Stimulated activated CD4-positive, alpha-beta T cell treated with anti-CD3 and anti-CD28 coated beads, Interleukin-12 subunit alpha, Interleukin-12 subunit beta, amount 100 ng/mL, for 48 hours (primary cell): ENCODE measurements around the gene FLACC1.

Experiments
- DNase-seq, 3 donors: peaks; one replicate each; pipeline ENCODE4 v3.0.0-alpha.2; 2020; ENCODE audit warnings: low read depth in 2 of 3, low spot score in 1 of 3

The FLACC1 gene

DNA sequence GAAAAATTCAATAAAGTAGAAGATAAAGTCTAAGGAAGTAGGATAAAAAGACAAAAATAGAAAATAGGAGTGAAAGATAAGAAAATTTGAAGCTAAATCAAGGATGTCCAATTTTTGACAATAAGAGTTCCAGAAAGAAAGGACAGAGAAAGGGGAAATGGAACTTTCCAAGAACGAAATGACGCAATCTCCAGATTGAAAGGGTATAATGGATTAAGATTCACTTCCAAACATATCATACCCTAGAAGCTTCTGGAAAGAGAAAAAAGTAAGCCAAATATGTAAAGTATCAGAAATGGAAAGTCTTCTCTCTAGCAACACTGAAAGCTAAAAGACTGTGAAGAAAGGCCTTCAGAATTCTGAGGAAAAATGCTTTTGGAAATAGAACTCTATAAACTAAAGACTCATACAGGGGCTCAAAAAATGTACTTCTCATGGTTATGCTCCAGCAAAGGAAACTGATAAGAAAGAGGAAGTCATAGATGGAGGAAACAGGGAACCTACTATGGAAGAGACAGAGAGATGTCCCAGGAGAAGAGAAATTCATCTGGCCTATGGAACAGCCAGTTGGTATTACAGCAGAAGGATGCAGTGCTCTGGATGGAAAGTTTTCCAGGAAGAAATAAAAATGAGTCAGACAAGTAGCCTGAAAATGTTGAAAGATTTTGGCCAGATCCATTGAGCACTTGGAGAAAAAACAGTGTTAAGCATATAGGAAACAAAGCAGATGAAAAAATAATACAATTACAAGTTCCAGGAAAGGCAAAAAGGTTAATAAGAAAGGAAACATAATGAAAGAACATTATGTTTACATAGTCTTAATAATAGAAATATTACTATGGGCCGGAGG is 76.7 kb downstream of the FLACC1 start:
- no peak for DNase-seq

DNA sequence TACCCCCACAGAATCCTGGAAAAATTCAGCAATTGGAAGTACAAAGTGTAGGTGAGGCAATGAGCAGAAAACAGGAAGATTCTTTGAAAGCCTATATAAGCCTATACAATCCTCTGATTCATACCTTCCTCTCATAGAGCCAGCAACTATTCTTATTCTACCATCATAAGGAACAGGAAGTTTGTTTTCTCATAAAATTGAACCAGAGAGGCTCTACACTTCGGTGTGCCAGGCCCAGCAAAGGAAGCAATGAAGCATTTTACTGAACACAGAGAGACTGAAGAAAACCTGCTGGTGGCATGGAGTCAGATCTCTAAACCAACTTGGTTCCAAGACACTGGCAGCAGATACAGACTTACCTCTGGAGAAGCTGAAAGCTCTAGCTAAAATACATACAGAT is 78.1 kb downstream of the FLACC1 start:
- no peak for DNase-seq

DNA sequence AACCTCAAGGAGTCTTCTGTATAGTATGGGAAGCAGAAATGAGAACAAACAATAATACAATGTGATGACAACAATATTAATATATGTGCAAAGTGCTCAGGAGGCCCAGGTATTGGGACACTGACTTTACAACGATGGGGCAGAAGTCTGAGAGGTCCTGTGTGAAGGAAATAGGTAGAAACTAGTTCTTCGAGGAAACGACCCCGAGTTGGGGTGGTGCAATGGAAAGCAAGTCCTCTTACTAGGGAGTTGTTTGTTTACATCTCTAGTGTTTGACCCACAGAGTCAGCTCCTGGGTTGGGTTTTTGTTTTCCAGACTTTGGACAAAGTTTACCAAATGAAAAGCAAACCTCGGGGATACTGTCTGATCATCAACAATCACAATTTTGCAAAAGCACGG is 80.6 kb downstream of the FLACC1 start:
- no peak for DNase-seq

DNA sequence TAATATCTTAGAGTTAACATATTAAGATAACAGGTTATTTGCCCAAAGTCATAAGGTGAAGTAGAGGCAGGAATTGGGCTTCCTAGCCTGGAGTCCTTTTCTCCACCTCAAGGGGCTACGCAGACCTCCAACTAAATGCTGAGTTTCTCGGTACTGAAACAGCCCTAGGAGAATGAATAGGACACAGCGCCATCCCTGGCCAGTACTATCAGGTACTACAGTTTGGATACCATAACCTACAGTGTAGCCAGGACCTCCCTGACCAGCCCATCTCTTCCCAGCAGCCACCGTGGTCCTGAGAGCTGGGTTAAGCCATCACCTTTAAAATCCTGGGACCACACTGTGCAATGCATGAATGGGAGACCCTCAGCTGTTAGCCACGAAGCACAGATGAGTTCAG is 81.2 kb downstream of the FLACC1 start:
- no peak for DNase-seq

DNA sequence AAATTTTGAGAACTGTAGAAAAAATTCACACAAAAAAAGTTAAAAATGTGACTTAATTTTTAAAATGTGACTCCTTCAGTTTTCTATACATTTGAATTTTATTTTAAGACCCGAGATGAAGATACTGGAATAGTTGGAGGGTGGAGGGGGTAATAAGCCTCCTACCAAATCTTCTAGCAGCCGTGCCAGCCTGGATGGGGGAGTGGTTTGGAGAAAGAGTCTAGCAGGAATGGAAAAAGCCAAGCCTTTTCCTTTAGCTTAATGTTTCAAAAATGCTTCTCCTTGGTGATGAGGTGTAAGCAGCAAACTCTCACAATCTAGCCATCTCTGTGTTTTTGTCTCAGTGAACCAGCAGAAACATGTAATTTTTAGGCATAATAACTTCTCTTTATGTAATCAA is 82.1 kb downstream of the FLACC1 start:
- DNase-seq = no peak

DNA sequence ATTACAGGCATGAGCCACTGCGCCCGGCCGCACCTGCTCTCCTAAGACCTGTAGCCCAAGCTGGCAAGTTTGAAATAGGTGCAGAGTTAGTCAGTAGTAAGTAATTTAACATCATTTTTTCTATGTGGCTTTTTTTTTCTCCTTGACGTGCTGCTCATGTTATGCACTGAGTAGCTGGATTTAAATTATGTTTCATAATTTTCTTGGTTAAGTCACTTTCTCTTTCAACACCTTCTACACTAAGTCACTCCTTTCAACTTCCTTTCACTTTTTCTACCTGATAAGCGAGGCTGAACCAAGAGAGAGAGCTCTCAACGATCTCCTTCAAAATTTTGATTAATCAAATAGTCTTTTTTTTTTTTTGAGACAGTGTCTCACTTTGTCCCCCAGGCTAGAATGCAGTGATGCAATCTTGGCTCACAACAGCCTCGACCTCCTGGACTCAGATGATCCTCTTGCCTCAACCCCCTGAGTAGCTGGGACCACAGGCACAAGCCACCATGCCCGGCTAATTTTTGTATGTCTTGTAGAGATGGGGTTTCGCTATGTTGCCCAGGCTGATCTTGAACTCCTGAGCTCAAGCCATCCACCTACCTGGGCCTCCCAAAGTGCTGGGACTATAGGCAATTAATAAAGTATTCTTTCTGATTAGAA is 83.7 kb downstream of the FLACC1 start:
- no peak for DNase-seq

DNA sequence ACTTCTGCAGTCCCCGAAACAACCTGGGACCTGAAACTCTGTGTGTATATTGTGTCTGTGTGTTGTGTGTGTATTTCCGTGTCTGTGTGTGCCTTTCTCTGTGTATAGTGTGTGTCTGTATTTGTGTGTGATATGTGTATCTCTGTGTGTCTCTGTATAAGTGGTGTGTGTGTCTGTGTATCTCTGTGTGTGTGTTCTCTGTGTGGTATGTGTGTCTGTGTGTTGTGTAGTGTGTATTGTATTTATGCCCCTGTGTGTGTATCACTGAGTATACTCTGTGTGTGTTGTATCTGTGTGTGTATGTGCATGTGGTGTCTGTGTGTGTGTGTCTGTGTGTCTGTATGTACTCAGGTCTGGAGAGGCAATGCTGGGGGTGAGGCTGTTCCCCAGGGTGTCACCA is 85.2 kb downstream of the FLACC1 start:
- no peak for DNase-seq

DNA sequence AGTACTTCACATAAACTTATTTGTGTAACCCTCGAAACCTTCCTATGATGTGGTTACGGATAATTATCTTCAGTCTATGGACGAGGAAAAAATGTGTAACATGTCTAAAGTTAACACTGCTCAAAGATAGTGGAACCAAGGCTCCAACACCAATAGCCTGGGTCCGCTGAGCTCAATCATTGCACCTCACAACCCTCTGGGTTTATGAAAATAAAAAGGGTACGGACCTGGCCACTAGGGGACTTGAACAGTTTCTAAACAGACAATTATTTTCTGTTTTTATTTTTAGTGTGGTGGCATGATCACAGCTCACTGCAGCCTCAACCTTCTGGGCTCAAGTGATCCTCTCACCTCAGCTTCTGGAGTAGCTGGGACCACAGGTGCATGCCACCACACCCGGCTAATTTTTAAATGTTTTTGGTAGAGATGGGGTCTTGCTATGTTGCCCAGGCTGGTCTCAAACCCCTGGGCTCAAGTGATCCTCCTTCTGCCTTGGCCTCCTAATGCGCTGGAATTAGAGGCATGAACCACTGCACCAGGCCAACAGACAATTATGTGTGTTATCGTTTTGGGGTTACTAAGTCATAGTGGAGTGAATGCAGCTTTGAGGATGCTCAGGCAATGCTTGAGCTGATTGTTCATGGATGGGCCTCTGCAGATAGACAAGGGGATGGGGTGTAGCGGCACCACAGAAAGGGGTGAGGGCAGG is 86.7 kb downstream of the FLACC1 start:
- DNase-seq = no peak

DNA sequence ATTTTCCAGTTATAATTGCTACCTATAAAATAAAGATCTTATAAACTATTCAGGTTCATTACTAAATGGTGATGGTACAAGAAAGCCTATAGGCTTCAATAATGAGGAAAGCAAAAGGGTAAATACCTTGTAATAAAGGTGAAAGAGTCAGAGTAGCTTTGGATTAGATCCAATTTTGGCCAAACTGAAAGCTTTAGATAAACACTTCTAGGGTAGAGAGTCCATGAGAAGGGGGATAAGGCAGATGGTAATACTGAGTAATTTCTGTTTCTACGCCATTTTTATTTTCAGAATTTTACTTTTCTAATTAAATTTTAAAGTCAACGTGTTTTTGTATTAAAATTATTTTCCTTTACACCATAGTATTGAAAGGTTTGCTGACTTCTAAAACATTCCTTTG is 87.4 kb downstream of the FLACC1 start:
- DNase-seq = no peak

DNA sequence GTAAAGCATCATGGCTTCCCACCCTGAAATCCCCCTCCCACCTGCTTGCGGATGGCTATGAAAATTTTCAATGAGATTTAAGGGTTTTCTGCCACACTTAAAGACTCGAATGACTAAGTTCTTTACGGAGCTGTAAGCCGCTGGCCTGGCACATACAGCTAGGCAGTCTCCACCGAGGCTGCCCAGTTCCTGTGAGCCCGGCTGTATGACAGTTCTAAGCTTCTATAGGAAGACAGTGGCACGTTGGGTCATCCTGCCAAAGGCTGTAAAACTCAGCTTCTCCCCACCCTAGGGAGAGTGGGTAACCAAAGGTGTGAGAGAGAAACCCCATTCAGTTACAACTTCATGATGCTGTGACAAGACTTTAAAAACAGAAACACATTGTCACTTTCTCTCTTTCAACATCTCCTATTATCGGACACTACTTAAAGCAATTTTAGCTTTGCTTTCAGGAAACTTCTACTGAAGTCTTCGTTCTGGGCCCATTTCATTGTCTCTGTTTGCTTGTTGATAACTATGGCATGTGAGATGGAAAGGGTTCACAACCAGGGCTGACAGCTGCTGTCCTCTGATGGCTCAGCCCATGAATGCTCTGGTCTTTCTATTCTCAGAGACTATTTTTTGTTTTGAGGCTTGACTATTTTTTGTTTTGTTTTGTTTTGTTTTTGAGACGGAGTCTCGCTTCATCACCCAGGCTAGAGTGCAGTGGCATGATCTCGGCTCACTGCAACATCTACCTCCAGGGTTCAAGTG is 89.7 kb downstream of the FLACC1 start:
- no peak for DNase-seq

DNA sequence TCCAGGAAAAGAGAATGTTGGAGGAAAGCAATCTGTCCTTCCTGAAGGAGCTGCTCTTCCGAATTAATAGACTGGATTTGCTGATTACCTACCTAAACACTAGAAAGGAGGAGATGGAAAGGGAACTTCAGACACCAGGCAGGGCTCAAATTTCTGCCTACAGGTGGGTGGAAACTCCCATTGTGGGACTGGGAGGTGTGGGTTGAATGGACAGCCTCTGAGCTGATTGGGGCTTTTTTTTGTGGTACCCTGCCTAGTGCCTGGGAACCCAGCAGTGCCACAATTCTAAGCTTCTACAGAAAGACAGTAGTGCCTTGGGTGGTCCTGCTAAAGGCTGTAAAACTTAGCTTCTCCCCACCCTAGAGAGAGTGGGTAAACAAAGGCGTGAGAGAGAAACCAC is 90.5 kb downstream of the FLACC1 start:
- DNase-seq = no peak

DNA sequence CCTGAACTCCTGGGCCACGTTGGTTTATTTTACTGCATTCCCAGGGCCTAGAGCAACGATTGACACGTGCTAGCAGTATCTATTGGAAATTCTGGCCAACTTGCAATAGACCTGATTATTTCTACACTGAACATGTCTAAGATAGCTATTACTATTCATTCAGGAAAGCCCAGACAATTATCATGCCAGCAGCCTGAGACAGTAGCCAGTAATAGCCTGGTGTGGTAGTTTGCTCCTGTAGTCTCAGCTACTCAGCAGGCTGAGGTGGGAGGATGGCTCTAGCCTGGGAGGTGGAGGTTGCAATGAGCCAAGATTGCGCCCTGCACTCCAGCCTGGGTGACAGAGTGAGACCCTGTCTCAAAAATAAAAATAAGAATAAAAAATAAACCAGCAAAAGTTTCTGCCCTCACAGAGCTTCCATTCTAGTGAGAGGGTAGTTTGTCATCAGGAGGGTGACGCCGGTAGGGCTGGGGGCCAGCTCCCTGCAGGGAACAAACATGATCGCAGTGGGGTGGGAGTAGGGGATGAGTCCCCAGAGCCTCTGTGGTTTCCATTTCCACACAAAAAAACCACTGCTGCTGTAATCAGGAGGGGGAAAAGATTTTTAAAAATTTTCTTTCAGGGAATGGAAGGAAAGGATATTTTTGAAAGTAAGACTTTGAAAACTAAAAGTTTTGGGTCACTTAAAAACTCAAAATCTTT is 92.5 kb downstream of the FLACC1 start:
- DNase-seq = no peak

DNA sequence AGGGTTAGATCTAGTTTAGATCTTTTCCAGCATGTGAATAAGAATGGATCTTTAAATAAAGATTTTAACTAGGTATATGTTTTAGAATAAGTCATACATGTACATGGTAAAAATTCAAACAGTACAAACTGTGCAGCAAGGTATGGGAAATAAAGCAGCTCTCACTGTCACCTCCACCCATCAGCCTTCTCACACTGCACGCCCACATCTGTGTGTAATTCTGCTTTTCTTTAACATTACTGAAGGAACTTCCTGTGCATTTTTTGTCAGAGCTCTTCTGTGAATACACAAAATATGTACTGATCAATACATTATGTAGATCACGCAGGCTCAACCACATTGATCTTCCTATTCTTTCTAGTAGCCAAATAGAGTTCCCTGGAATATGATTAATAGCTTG is 93.4 kb downstream of the FLACC1 start:
- DNase-seq = no peak

DNA sequence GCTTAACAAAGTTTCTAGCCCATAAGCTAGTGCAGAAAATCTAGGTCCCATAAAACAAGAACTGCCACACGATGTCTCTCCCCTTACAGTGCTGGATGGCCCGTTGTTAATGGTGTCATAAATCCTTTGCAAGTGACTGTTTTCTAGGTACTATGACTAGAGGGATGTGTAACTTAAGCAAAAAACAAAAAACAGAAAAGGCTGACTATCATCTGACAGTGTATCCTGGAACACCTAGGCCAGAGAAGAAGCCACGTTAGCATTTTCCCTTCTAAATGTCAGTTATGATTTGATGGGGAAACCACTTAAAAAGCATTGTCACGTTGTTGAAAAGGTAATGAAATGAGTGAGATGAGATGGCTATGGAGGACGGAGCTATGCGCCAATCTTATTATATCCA is 94.4 kb downstream of the FLACC1 start:
- DNase-seq = no peak

DNA sequence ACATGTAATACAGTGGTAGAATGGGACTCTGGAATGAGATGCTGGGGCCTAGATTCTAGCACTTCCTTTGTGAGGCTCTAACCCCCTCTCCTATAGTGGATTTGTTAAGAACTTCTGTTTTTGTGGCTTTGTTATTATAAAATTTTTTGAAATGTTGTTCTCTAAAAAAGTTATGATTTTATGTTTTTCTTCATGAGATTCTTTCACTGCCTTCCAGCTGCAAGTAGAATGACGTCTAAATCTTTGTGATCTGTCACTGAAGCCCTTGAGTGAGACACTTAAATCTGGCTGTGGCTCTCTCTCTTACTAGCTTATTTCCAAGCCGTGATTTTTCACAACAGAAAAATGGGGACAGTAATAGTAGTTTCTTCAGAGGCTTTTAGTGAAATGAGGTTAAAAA is 95.2 kb downstream of the FLACC1 start:
- no peak for DNase-seq

DNA sequence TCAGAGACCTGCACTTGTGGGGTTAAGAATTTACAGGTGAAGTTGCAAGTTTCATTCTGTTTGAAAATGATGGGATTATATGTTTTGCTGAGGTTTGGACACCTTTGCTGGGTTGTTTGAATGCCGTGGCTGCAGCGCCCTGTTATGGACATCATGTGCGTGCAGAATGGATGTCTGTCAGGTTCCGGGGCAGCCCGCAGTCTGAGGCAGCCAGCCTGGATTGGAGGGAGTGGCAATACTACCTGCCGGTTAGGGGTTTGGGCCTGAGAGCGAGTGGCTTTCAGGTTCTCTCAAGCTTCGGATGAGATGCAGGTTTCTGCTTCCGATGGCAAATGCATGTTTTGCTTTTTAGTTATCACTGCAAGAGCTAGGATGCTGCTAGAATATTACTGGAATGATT is 95.7 kb downstream of the FLACC1 start:
- DNase-seq = peak; percentile 33 to 40 (median 38)

DNA sequence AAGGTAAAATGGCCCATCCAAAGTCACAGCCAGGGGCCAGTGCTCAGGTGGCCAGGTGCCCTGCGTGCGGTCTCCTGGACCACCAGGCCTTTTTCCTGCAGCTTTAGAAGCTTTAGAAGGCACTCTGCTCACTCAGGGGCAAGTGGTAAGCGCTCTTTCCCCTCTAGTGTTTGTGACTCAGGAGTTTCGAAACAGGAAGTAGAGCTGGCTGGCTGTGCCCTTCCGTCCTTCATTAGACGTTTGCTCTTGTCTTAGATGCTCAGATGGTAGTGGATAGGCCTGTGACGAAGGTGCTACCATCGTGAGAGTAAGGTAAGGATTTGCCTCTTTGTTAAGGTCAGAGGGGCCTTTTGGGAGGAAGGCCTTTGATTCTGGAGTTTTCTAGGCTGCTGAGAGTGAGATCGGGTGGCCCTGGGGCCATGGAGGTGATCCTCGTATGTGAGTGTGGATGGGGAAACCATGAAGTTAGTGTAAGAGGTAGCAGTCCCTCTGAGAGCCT is 96.8 kb downstream of the FLACC1 start, which contains the start of gene CASP8:
Gene CASP8, plus strand, starts transcription at position 235 of the 499 bp plus-strand sequence. CDS start 5,951 bp downstream, outside the sequence.
- DNase-seq = peak; percentile 40 to 51 (median 50)

DNA sequence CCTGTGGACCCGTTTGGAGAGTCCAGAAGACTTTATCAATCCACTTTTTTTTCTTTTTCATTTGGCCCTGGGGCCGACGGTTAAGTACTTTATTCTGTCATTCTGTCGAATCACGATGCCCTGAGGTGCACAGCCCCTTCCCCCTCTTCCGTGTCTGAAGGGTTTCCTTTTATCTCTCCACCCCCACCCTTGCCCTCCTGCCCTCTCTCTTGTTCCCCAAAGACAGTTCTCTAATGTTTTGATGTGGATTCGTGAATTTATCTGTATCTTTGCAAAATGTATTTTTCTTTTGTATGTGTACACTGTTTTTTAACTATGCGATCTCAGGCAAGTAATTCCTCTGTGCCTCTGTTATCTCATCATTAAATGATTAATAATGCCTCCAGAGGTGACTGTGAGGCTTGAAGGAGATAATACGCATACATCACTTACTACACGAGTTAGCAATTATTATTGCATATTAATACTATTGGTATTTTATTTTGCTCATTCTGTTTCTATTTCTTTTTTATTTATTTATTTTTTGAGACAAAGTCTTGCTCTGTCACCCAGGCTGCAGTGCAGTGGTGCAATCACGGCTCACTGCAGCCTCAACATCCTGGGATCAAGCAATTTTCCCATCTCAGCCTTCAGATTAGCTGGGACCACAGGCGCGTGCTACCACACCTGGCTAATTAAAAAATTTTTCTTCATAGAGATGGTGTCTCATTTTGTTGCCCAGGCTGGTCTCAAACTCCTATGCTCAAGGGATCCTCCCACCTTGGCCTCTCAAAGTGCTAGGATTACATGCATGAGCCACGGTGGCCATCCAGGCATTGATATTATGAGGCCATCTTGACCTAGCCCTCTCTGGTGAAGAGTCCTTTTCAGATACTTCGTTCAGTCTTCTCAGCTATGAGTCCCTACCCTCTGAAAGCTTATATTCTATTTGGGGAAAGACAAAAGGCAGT is 98.2 kb downstream of the FLACC1 start:
- no peak for DNase-seq

DNA sequence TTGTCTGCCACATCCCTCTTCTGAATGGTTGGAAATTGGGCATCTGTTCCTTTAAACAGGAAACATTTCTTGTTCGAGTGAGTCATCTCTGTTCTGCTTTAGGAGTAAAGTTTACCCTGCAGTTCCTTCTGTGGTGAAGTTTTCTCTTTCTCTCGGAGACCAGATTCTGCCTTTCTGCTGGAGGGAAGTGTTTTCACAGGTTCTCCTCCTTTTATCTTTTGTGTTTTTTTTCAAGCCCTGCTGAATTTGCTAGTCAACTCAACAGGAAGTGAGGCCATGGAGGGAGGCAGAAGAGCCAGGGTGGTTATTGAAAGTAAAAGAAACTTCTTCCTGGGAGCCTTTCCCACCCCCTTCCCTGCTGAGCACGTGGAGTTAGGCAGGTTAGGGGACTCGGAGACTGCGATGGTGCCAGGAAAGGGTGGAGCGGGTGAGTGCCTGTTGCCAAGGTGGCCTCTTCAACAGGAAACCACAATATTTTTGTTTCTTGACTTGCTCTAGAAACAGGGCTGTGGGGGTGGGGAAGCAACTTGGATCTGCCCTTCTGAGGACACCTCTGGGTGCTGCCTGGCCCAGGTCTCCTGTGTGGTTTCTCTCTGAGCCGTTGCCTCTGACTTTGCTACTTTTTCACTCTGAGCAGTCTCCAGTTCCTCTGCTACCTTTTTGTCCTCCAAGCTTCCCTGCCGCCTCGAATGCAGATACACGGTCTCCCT is 99.0 kb downstream of the FLACC1 start:
- peak; percentile 87 to 89 (median 87) for DNase-seq
